AG08396 (cell line): Measurements from ENCODE around the gene ZBTB18.

ENCODE experiments used
- DNase-seq: peaks from one replicate; pipeline ENCODE4 v3.0.0; 2012; ENCODE audit warnings: low spot score, mixed read lengths

Gene ZBTB18

DNA sequence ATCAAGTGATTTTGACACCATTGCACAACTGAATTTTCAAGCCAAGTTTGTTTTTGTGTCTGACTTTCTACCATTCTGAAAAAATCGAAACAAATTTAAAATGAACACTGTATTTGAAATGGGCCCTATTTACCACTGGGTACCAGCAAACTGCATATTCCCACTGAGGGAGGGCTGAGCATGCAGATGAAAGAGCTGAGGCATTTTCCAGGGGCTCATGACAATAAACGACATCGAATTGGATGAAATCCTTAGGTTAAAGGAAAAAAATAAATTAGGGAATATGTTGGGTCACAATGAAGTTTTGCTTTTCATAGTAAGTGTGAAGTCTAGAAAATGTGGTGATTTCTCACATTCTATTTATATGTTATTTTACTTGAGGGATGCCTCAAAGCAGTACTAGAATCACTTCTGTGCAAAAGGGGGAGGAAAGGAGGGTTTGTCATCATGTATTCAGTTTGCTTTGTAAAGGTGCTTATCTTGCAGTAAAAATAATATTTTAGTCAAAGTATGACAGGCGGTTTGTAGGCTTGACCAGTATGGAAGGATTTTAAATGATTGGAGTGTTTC is 11.2 kb downstream of the ZBTB18 start:
- no peak for DNase-seq

DNA sequence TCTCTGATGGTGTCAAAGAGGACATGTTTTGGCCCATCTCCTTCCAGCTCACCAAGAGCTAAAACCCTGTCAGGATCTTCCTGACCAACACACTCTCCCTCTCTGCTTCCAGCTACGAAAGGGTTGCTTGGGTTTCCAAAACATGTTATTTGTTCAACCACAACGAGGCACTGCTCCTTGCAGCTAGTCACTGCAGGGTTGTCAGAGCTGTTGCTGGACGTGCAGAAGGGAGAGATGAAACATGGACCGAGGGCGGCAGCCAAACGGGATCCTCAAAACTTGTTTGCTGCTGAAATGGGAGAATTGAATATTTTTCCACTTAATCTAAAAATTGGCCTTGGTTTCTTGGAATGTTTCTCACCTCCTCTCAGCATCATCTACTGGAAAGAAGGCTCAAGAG is 12.4 kb downstream of the ZBTB18 start:
- DNase-seq, result no peak

DNA sequence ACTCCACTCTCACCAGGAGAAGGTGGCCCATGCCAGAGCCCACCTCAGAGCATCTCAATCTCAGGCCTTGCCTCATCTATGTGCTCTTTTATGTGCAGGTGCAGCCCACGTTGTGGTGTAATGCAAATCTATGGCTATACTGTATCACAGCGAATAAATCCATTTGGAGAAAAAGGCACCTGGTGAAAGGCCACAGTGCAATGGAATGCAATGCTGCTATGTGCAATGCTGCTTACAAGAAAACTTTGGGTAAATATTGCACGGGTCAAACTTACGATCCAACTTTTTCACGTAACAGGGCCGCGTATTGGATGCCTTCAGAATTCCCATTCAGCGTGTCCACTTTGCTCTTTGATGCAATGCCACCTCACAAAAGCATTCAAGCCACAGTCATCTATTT is 13.5 kb downstream of the ZBTB18 start:
- DNase-seq, result no peak

DNA sequence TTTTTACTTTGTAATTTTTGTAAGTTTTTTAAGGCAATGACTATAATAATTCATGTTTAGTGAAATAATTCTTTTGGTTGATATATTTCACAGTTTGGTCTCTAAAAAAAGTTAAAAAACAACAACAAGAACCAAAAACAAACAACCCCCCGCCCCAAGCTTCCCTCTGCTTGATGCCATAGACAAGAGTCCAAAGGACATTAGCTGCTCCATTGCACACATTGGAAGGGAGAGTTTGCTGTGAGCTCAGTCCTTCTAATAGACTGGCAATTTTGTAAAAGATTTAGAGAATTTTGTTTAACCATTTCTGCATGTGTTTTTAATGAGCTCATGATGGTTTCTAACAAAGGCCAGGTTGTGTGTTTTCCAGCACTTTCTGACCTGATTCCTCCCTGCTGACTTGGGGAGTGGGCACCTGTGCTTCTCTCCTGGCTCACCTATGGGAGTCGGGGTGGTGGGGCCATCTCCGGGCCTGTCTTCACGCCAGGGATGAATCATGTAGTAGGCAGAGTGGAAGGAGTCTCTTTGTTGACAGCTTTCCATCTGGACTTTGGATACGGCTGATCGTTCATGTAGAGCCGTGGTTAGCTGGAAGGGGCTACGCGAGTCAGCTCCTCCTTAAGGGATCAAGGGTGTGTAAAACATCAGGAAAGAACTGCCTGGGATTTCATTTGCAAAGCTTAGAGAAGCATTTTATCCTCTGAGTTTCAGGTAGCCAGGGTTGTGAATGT is 14.1 kb downstream of the ZBTB18 start:
- DNase-seq, result no peak

DNA sequence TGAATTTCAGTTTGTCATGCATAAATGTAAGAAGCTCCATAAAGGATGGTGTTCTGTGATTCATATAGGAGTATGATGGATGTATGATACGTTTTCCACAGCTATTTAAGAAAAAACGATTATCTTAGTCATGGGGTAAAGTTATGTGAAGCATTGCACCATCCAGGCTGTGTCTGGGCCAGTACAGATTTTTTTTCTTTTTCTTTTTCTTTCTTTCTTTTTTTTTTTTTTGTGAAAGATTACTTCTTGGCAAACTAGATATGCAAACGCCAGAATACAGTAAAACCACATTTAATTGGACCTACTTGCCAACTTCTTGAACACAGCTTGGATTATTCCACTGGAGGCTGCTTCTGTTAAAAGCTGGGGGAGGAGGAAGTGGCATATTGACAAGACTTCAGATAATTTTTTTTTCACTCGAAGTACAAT is 14.9 kb downstream of the ZBTB18 start:
- peak; percentile 53 for DNase-seq

DNA sequence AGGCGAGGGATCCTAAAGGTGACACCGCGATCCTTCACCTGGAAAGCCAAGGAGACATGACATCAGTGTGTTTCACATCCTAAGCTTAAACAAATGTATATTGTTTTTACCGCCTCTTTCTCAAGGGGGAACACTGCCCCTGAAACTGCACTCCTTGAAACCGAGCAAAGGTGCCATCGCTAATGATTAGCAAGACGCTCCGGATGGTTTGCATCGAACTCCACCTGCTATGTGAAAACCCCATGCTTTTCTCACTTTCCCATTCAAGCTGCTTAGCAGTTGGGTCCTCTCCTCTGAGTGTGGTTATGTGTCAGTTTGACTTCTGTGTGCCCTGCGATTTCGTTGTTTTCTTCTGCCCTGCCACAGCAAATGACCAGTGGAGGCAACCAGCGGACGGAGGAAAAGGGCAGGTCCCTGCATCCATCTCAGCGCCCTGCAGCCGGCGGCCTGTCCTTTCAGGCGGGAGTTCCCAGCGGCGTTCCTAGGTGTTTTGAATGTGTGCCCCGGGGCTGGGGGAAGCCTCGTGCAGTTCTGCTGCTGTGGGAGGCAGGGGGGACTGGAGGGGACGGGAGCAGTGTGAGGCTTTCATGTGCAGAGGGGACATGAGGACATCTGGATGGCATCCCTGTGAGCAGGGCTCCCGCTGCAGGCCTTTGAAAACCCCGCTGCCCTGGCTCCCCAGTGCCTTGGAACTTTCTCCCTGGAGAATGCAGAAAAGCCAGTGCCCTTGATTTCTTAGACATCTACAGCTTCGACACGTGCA is 16.1 kb downstream of the ZBTB18 start:
- DNase-seq, result no peak

DNA sequence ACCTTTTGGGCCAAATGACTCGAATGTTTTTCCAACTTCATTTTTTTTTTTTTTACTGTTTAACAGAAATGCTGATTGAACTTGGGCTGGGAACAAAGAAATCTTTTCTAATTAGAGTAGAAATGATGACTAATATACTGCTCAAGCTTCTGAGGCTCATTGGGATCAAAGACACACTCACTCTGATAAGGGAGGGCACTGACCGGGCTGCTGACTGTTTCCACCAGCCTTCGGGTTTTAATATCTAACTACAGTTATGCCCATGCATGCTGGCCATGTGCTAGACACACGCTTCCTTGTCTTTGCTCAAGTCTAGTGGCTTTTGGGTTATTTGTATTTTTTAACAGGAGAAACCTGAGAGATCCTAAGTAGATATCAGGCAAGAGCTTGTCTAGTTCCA is 16.8 kb downstream of the ZBTB18 start:
- peak; percentile 53 for DNase-seq

DNA sequence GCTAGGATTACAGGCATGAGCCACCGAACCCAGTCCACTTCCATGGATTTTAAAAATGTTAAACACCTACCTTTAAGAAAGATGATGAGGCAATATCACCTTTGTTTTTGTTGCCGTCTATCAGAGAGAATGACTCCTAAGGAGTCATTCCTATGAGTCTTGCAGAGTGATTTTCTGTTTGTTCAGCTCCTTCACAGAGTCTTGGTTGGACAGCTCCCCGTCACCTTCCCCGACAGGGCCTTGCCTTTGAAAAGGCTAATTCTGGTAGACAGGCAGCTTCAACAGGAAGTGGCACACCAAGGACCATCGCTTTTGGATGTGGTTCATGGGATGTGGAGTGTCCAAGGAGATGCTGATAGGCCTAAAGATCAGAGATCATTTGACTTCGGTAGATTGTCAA is 17.5 kb downstream of the ZBTB18 start:
- no peak for DNase-seq

DNA sequence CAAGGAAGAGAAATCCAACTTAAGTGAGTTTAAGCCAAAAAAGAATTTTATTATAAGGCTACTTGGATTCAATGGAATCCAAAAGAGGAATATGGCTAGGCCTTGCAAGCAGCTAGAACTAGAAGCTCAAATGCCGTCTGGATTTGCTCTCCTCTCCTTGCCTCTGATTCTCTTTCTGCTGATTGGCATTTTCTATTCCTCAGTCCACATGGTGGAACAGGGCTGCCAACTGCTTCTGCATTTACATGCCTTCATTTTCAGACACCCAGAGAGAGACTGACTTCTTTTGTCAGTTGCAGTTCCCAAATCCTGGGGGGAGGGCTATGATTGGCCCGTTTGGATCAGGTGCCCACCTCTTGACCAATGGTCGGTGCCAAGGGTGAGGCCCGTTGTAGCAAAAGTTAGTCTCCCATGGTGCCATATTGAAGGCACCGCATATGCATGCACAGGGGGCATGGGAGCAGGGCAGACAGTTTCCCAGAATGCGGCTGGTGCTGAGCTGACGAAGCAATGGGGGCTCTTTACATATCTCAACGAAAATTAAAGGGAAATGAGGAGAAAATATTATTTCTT is 18.3 kb downstream of the ZBTB18 start:
- DNase-seq, result no peak

DNA sequence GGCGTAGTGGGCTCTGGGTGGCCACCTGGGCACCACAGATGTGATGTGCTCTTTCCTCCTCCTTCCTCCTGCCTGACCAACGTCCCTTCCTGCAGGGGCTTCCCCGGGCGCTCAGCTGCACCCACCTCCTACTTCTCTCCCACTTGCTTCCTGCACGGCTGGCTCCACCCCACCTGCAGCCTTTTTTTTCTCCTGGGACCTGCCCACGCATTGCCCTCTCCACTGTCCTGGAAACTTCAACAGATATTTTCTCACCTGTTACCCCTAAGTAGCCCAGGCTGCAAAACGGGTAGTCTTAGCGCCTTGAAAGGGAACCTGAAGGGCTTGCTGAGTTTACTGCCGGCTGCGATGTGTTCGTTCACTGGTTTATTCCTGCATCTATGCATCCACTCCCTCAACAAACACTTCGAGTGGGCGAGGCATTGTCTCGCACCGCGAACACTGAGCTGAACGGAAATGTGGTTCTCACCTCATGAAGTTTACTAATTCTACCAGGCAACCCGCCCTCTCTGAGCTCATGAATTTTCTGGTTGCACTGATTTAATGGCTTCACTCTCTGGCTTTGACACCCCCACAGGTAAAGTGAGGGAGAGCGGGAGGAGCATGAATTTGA is 23.6 kb downstream of the ZBTB18 start:
- no peak for DNase-seq

DNA sequence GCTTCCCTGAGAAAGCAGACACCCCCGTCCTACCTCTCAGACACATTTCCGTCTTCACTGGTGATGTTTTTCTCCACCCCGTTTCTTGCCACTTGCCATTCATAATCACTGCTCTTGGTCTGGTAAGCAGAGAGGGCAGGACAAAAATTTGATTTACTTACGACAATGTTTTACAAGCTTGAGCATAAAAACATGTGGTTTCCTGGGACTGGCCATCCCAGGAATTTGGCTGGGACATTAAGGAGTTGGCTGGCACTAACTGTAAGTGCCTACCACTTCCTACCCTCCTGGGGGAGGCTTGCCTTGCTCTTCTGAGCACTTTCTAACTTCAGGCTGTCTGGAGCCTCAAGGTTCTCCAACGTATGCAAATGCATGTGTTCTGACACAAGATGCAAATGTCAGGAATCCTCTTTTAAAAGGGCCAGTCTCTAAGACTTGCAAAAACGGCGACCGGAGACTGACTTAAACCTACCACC is 24.2 kb downstream of the ZBTB18 start:
- no peak for DNase-seq

DNA sequence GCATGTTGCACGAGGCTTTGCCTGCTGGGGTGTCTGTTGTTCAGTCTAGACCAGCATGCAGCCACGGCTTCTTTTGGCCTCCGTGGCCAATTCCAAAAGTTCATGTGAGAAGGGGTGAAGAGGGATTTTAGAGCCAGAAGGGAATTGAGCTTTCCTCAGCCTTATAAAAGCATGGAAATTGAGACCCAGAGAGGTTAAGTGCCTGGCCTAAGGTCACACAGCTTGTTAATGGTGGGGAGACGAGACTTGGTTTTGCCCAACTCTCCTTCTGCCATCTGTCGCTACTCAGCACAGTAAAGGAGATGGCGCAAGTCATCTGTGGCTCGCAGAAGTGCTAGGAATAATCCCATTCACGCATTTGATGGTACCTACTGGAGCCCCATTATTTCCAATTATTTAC is 25.7 kb downstream of the ZBTB18 start:
- no peak for DNase-seq

DNA sequence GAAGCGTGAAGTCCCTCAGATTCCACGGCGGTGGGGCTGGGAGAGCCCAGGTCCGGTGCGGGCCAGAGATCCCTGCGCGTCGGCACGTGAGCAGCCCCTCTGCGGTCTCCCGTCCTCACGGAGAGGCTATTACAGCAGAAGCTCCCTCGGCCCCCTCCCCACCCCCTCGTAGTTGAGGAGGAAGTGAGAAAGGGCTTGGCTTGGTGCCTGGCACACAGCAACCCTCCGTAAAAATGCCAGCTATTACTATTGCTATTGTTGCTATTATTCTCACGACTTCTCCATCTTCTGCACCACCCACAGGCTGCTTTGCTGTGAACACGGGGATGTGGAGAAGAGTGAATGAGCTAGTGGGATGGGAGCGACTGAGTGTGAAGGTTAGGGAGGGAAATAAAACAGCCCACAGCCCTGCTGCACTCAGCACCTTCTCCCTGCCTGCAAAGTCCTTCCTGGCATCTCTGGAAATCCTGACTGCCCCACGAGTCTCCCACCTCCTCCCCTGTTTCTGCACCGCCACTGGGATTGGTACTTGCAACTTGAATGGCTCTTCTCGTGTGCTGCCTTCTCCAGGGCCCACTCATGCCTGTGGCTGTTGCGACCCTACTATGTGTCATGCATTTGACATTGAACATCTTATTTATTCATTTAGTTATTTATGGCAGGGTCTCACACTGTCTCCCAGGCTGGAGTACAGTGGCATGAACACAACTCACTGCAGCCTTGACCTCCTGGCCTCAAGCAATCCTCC is 26.6 kb downstream of the ZBTB18 start:
- DNase-seq, result no peak

DNA sequence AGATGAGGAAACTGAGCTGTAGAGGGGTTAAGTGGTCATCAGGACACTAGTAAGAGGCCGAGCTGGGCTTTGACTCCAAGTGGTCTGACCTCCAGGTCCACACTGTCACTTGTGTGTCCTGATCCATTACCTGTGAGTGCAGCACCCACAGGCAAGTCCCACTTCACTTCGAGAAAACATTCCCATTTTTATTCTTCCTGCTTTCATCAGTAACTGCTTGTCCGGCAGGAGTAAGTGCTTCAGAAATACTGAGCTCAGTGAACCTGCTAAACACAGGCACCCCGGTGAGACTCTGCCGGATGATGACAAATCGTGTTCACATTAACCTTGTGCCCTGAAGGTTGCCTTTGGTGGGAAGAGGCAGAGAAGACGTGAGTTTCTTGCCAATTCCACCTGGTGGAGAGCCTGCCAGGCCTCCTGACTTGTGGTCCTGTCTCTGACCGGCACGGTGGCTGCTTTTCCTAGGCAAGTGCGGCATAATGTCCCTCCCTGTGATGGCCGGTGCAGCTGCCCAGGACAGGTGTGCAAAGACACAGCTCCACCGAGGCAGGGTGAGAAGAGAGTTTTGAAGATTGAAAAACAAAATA is 29.4 kb downstream of the ZBTB18 start:
- no peak for DNase-seq

DNA sequence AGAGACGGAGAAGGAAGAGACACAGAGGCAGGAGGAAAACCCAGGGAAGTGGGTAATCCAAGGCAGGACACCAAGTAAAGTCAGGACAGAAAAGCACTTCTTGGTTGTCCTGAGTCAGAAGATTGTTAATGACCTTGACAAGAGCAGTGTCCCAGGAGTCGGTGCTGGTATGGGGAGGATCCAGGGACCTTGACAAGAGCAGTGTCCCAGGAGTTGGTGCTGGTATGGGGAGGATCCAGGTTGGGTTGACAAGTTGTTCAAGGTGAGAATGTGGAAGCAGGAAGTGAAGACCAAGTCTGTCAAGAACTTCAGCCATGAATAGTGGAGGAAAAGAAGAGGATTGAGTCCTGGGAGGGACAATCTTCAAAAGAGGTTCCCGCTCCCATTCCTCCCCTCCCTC is 31.9 kb downstream of the ZBTB18 start:
- DNase-seq, result no peak

DNA sequence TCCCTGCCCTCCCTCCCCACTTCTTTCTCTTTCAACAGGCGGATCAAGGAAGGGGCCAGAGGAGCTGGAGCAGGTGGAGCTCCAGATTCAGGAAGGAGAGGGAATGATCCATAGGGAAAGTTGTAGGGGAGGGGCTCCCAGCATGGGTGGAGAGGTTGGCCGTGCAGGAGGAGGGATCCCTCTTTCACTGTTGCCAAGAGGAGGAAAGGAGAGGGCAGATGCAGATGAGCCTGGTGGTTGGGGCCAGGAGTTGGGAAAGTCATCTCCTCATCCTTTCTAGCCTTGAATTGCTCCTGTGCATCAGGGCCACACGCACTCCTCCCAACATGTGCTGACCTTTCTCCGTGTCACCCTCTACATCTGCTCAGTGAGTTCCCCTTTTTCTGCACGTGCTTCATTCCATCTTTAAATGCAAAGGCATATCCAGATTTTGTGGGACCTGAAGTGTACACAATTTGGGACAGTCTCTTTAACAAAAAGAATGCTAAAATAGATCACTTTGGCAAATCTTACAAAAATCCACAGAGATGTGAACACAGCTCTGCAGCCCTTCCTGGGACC is 32.4 kb downstream of the ZBTB18 start:
- no peak for DNase-seq

DNA sequence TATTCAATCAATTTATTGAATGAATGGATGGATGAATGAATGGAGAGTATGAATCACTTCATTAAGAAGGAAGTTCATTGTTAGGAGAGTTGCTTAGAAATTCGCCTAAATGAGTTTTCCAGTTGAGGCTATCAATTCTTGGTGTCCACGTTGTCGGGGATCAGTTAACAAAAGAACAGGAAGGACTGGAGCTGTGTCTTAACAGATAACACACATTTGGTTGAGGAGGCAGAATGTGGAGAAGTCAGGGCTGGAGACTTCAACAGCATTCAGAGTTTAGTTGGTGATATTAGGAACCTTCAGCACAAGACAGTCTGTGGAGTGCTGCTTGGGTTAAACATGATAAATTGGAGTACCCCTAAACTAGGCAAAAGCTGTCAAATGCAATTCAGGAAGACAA is 33.7 kb downstream of the ZBTB18 start:
- no peak for DNase-seq

DNA sequence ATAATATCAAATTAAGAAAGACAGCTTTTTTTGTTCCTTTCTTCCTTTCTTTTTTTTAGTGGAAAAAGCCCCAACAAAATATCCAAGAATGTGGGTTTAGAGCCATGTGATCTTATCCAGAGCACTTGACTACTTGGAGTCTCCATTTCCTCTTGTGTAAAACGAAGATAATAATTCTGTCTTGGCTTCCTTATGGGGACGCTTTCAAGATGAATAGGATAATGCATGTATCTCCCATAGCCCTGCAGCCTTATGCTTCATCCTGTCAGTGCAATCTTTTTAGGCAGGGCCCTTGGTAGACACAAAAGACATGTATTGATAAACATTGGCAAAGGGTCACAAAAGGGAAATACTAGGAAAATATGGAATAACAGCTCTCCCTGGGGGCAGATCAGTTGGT is 34.8 kb downstream of the ZBTB18 start:
- no peak for DNase-seq

DNA sequence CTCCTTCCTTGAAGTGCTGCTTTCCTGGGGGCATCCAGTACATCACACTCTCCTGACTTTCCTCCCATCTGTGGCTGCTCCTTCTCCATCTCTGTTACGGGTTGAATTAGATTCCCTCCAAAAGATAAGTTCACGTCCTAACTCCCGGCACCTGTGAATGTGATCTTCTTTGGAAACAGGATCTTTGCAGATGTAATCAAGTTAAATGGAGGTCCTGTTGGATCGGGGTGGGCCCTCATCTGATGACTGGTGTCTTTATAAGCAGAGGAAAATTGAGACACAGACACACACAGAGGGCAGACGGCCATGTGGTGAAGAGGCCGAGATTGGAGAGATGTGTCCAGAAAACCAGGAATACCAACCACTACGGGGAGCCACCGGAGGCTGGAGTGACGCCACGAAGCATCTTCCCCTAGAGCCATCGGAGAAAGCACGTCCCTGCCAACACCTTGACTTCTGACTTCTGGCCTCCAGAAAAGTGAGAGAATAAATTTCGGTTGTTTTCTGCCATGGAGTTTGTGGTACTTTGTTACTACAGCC is 36.0 kb downstream of the ZBTB18 start:
- no peak for DNase-seq

DNA sequence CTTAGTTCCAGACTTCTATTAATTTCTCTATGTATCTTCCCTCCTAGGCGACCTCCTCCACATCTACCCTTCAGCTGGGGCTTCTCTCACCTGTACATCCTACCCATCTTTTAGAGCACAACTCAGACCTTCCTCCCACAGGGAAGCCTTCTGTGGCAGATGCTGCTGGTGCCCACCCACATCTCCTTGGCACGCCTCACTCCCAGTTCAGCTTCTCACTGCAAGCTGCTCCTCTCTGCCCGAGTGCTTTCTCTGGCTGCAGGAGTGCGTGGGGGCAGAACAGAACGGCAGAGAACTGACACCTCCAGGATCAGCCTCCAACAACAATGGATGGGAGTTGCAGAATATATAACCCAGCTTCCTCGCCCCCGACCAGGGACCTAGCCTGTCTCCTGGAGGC is 36.5 kb downstream of the ZBTB18 start:
- no peak for DNase-seq

DNA sequence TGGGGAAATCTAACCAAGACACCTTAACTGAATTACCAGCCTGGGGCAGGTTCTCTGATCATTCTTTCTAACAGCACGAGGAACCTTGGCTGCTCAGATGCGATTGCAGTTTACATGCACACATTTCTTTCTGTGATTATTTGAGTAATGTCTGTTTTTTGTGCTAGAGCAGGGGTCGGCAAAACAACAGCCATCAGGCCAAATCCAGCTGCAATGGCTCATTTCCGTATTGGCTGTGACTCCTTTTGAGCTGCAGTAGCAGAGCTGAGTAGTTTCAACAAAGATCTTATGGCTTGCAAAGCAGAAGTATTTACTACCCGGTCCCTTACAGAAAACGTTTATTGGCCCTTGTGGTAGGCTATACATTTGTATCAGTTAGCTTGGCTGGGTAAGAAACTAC is 37.1 kb downstream of the ZBTB18 start:
- no peak for DNase-seq
